GM21825 (cell line): ENCODE results near the gene LIMCH1.

ENCODE experiments used
- ATAC-seq: cut with Tn5 transposase; IDR thresholded peaks from one replicate; pipeline ENCODE4 v1.9.1; 2021; ENCODE audit warnings: mild to moderate bottlenecking, moderate library complexity; ENCODE audit not compliant: unreplicated experiment

Gene LIMCH1

DNA sequence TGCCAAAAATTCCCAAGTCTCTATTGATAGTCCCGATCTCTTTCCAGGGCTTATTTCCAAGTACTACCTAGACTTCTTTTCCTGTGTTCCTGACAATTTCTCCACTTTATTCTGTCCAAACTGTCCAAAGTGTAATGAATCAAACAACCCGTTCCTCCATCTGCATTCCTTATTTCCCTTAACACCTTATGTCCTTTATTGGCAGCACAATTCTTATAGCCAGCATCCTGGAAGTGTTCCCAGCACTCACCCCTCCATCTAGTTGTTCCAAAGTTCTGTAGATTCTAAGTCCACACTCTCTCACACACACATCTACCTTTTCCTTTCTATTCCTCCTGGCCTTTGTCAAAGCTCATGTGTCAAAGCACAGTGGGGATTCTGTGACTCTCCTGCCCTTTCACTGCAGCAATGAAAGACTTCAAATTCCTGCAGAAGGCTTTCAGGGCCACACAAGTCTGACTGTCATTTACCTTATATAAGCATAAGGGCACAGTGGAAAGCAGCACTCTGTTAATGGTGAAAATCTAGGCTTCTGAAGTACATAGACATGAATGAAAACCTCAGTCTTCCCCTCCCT is 22.1 kb downstream of the LIMCH1 start:
- ATAC-seq = no peak

DNA sequence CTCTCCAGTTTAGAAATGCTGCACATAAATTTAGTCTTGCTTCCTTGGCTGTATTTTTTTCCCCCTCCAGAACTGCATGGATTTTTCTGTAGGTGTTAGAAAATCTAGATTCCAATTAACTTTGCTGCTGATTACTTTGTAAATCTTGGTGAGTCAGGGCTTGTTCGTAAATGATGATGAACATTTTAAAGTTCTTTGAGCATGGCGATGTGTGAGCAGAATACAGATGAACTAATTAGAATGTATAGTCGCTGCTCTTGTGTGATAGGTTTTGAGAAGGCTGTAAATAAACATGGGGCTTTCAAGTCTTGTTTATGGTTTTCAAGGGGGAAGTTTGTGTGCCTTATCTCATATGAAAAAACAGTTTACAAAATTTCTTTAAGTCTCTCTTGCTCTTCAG is 23.3 kb downstream of the LIMCH1 start:
- no peak for ATAC-seq

DNA sequence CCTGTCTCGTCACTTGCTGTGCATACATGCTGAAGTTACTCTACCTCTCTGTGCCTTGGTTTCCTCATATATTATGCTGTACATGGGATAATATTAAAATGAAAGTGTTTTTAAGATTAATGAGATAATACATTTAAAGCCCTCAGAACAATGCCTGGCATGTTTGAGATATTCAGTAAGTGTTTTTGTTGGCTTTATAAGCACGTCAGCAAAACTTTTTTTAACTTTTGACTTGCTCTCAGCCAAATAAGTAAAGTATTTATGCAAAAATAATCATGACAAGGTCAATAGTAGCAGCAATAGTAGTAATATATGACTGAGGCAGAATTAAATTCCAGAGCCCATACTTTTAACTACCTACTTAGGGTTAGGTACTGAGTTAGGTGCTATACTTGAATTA is 29.2 kb downstream of the LIMCH1 start:
- ATAC-seq = no peak

DNA sequence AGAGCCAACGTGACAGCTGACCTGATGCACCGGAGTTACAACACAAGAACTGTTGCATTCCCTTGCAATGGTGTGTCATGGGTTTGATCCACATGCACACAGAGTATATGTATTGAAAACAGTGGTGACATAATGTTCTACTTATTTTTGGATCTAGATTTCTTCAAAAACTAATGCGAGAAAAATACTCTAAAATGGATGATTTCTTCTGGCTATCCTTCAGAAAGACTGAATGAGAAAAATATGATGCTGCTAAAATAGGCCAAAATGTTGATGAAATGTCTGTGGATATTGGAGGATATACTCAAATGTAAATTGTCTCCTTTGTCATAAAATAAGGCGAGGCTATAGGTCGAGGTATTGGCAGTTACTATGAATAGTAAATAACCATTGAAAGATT is 30.4 kb downstream of the LIMCH1 start:
- ATAC-seq = no peak

DNA sequence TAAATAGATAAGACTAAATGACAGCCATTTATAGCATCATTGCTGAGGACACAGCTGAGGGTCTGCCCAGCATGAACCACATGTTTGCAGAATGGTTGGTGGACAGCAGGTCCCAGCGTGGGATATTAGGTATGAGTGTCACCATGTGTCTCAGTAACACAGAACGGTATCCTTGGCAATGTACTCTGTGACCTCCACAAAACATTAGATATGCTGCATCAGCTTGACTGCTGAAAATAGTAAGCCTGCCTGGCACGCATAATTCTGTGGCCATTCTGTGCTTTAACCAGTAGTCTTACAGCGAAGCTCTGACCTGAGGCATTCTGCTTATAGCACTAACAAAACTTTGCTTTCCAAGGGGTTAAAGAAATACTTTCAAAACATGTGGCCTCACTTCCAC is 32.0 kb downstream of the LIMCH1 start:
- no peak for ATAC-seq

DNA sequence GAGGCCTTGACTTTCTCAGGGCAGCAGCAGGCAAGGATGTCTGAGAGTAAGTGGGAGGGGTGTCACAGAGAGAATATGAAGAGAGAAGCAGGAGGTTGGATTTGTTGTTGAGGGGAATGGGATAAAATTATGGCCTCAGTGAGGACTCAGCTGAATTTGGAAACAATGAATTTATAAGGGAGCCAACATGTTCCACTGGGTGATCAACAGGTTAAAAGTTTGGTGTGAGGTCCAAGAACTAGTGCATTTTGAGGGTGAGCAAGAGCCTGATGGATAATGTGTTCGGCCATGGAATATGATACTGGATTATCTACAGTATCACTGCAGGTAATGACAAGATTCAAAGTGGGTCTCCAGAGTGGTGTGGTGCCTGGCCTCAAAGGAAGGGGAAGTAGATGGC is 33.5 kb downstream of the LIMCH1 start:
- ATAC-seq = no peak

DNA sequence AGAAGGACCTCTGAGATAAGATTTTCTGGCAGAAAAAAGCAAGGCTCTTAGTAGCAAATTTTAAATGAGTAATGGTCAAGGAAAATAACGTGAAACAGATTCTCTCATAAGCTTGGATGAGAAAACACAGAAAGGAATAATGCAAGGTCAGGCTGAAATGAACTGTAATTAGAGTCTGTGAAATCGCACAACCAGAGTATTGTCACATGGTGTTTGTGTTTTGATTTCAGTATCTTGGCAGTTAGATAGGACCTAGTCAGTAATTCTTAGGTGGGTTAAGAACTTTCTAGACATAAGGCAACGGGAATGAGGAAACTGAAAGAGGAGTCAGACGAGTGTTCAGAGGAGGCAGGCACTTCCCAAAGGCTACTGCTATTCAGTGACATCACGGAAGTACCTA is 34.6 kb downstream of the LIMCH1 start:
- ATAC-seq = no peak

DNA sequence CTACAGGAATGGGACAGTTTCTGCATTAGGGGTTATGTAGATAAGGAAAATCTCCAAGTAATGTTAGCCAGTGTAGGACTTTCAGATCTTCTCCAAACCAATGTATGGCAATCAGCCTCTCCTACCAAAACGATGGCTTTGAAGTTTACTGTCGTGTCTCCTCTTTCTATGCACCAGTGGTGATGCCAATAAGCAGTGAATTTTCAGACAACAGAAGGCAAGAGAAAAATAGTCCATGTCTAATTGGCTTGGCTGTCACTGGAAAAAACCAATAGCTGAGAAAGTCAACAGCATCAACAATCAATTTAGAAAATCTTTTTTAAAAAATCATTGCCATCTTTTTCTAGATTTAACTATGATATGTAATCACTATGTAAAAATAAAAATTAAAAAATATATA is 35.0 kb downstream of the LIMCH1 start:
- no peak for ATAC-seq

DNA sequence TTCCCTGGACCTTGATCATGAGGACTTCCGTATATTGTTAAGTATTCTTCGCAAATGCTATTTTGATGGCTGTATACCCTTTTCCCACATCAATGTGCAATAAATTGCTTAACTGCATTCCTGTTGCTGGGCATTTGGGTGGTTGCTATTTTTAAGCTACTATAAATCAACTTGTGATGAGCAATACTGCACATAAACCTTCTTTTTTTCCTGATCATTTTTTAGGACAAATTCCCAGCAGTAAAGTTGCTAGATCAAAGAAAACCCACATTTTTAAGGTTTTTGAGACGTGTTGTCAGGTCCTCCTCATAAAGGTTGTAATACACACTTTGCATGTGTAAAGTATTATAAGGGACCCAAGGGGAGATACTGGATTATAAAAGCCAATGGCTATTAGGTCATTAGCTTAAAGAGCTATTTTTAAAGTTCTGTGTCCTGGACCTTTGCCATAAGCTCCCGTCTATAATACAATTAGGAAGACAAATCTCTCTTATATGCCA is 35.6 kb downstream of the LIMCH1 start:
- no peak for ATAC-seq

DNA sequence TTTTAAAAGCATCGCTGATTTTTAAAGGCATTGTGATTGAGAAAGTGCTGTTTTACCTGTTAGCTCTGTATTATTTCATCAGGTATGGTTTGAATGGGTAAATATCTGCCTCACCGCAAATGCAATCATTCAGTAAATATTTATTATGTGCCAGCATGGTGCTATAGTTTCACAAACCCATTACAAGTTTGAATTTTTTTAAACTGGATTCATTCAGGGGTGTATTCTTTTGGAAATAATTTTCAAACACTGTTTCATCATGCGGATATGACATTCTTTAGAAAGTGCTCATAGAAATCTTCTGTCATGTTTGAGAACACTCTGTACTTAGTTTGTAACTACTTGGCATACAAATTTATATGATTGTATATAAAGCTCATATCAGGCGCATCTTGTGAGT is 37.2 kb downstream of the LIMCH1 start:
- ATAC-seq = no peak

DNA sequence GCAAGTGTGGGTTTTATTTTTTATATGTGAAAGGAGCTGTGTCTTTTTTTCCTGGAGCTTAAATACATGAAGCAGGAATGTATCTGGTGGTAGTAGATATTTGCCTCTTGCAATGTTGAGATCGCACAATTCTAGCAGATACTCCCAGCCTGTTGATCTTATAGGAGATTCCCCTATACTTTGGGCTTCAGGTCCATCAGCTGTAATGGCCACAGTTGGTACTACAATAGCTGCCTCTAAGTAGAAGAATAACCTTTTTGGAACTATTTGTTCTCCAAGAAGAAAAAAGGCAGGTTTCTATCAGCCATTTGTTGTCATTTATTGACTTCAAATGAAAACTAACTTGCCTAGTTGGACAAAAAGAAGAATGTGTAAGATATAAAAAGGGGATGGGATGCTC is 37.7 kb downstream of the LIMCH1 start:
- ATAC-seq = no peak

DNA sequence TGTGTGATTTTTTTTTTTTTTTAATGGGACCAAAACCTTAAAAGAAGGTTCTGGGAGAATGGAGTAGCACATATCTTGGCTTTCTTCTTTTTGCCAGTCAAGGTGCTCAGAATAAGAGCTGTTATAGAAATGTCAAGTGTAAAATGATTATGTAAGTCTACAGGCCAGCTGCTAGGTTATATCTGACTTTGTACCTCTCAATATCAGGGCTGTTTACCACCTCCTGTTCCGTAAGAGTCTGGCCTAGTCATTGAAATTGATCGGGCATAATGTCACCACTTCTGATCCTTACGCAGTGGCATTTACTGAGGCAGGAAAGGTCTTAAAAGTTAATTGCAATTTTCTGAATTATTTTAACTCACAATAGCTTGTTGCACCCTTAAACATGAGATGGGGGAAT is 41.1 kb downstream of the LIMCH1 start:
- ATAC-seq = no peak

DNA sequence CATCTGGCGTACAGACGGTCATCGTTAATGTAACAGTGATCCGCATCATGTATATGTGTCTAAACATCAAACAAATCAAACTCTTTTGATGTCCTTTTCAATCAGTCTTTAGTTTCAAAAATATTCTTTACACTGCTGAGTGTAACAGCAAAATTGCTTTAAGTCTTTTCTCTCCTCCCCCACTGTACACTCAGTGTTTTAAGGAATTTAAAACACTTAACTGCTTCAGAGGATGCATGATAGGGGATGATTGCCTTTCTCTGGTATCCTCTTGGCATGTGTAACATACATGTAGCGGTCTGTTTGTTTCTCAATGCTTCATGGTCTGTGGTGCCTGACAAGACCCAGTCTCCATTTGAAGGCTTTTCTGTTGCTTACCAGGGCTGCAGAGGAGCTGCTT is 41.6 kb downstream of the LIMCH1 start:
- no peak for ATAC-seq

DNA sequence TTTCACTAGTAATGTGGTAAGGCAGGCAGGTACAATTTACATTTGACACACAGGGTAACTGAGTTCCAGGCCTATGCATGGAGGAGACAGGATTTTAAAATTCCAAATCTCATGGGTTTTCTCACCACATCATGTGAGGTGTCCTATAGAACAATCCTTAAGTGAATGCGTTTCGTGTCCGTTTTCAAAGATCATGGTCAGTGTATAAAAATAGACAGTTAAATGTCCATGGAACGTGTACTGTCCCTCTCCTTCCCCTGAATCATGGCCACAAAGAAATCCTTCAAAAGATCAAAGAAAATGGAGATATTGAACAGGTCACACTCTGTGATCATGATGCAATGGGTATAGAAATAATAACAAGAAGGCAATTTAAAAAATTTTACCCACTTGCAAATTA is 42.0 kb downstream of the LIMCH1 start:
- no peak for ATAC-seq

DNA sequence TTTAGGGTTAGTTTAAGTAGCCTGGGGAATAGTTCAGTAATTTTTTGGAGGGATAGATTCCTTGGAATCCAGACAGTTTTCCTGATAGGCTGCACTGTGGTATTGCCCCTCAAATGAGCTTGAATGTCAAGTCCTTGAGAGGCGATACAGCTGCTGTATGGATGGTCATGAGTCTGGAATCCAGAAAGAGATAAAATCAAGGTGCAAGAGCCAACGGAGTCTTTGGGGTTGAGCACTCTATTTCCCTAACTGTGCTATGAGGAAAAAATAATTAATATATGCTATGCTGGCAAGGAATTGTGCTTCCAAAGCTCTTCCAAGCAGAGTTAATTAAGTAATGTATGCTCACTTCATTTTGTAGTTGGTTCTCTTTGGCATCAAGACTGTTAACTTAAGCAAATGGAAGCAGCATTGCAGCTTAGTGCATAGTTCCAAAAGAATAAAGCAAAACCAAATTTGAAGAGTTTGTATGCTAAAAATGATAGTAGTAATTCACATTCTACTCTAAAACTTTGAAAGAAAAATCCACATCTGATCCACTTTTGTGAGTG is 48.8 kb downstream of the LIMCH1 start:
- no peak for ATAC-seq

DNA sequence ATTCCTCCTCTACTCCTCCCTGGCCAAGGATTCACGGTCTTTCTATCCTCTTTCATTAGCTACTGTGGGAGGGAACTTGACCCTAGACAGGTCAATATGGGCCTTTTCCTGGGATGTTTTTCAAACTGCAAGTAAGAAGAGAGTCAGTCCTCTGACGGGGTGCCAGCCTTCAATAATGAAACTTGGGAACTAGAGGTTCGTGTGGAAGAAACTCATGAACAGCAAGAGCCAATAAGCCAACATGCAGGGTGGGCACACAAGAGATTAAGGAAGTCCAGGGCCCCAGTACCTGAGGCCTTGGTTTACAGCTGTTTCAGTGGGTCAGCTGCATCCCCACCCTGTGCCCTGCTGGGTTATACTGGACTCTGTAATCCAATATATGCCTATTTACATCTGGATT is 49.3 kb downstream of the LIMCH1 start:
- ATAC-seq = no peak

DNA sequence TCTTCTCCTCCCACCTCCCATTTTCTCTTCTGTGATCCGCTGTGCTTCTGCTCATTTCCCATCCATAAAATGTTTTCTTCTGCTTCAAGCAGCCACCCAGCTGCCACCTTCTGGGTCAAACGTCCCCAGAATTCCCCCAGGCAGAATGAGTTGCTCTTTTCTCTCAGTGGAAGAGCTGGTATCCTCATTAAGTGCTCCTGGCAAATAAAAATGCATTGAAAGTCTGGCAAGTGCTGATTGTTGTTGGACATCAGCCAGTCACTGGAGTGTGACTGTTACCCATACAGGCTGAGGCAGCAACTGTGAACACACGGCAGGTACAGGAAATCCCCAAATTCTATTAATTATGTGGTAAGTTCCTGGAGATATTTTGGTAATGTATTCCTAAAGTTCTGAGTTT is 52.6 kb downstream of the LIMCH1 start:
- ATAC-seq = no peak

DNA sequence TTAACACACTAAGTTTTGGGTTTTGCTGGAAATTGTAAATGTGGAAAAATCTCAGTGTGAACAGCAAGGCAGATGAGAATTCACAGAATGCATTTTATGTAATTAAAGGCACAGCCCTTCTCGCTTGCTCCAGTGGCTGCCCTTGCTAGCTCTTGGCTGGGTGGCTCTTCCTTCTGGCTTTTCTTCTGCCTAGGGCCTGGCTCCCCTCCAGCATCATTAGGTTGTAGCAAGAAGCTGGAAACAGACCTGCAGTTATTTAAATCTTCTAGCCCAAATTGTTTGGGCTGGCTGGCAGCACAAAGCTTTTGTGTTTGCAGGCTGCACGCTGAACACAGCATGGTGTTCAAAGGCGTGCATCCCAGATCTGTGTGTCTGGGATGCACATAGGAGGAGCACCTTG is 56.5 kb downstream of the LIMCH1 start:
- ATAC-seq = no peak

DNA sequence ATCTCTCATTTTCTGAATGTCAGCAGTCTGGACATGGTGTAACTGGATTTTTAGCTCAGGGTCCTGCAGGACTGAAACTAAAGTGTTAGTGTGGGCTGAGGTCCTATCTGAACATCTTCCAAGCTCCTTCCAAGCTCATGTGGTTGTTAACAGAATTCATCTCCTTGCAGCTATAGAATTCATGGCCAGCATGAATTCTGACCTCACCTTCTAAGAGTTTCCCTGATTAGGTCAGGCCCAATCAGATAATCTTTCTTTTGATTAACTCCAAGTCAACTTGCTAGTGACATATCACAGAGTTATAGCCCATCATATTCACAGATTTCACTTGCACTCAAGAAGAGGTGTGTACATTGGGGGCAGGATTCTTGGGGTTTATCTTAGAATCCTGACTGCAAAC is 59.5 kb downstream of the LIMCH1 start:
- no peak for ATAC-seq

DNA sequence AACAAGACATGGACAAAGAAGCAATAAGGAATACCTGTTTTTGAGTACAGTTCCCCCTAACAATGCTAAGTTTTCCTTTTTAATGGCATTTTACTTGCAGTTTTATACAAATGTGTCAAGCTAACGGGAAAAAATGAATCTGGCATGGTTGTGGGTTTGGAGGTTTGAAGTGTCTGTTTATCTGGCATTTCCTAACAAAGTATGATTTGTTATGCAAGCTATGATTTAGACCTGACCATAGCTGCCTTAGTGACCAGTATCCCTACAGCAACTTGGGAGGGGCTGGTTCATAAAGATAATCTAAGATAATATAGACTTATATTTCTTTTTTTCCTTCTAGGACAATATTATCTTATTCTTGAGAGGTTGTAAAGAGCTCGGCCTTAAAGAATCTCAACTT is 60.6 kb downstream of the LIMCH1 start:
- no peak for ATAC-seq

DNA sequence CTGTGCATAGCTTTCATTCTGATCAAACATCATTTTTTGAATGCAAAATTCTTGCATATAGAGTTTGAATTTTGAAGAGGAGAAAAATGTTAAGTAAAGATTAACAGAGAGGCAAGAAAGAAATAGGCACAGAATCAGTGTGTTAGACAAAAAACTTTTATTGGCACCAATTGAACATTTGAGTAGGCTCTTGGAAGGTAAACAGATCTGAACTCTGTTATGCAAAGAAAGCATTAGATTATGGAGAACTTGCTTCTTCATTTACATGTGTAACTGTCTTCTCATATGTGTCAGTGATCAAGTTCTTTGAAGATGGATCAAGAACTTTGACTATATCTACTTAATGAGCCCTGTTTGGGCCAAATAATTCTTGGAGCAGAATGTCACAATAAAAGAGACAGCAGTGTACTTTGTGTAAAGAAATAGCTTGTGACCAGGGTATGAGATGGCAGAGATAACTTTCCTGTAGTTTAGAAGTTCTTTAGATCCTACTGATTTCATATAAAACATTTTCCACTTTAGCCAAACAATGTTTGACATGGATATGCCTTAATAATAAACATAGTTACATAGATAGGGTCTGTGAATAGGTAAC is 61.3 kb downstream of the LIMCH1 start:
- no peak for ATAC-seq

DNA sequence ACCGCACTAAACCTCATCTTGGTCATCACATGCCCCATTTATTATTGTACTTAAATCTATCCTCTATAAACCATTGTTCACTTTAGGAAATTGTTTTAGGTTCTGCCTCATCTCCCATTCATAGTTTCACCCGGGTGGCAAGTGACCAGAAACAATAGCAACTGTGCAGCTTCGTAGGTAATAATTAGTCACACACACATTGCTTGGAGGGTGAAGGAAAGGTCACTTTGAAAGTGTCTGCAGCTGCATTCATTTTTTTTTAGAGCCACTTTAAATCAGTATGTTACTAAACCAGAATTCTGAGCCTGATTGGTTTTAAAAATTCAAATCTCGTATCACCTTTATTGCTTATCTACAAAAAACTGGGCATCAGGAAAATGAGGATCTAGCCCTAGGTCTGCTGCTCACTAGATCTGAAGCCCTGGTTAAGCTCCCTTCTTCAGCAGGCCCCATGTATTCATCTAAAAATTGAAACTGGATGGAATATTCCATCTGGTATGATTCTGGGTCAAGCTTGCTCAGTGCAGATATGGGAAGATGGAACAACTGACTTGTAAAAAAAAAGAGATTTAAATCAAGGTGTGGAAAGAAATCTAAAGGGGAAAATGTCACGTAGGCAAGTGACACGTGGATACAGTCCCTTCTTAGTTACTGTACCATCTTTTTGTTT is 62.4 kb downstream of the LIMCH1 start:
- ATAC-seq = no peak
